Esophagus squamous epithelium (tissue), 4 donors: ENCODE results near the gene VPS16.

Source experiments
- CTCF ChIP-seq, 6 experiments: fragments of 450-650 bp in 4 of 6; fragments of 200-600 bp in 2 of 6; sonication (generic) in 2 of 6; IDR thresholded peaks; one replicate each; pipeline ENCODE4 v1.5.1; 2016 to 2019; ENCODE audit warnings: antibody characterized with exemption in 6 of 6, mild to moderate bottlenecking in 4 of 6, moderate library complexity in 4 of 6
- POLR2A ChIP-seq, 4 donors: fragments of 450-650 bp; IDR thresholded peaks; one replicate each; pipeline ENCODE4 v1.6.1; 2017; ENCODE audit warnings: antibody characterized with exemption in 4 of 4, mild to moderate bottlenecking in 4 of 4, moderate library complexity in 3 of 4

DNA sequence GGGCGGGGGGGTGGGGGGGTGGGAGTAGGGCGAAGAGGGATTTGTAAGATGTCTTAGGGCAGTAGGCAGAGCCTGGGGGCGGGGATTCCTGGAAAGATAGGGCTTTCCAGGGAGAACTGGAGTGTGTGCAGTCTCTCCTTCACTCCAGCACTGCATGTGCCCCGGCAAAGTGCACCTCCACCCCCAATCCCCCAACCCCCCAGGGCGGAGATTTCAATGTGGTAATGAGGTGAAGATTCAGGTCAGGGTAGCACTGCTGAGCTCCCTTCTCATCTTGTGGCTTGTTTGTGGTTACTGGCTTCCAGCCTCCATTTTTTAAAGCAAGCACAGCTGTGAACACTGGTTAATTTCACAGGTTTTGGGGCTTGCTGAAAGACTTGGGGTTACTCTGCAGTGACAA is 18.5 kb upstream of the VPS16 start:
- no peak for TF ChIP-seq CTCF (IDR thresholded peaks at IDR 0.05)
- TF ChIP-seq POLR2A (IDR thresholded peaks at IDR 0.05) = no peak
